ENCODE results near the gene SSH2.

DNA sequence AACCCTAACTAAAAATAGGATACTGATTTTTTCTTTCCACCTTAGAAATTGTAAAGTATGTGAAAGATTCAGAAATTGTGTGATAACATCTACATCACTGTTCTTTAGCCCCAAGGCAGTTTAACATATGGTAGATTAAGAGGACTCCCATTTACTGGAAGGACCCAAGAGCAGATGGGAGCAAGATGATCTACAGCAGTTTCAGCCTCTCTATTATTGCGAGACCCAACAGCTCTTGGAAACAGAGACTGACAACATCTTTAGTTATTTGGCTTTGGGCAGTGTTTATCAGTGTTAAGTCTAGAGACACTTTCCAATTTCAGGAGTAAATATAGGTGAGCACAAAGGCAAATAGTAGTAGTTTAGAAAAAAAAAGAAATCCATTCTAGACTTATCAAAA is 182.4 kb downstream of the SSH2 start:
- TF ChIP-seq EZH2 (optimal IDR thresholded peaks at IDR 0.05; ENCODE audit: low read depth, low read length), result no peak
- TF ChIP-seq, protein P1, sequence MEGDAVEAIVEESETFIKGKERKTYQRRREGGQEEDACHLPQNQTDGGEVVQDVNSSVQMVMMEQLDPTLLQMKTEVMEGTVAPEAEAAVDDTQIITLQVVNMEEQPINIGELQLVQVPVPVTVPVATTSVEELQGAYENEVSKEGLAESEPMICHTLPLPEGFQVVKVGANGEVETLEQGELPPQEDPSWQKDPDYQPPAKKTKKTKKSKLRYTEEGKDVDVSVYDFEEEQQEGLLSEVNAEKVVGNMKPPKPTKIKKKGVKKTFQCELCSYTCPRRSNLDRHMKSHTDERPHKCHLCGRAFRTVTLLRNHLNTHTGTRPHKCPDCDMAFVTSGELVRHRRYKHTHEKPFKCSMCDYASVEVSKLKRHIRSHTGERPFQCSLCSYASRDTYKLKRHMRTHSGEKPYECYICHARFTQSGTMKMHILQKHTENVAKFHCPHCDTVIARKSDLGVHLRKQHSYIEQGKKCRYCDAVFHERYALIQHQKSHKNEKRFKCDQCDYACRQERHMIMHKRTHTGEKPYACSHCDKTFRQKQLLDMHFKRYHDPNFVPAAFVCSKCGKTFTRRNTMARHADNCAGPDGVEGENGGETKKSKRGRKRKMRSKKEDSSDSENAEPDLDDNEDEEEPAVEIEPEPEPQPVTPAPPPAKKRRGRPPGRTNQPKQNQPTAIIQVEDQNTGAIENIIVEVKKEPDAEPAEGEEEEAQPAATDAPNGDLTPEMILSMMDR (IDR thresholded peaks at IDR 0.05; ENCODE audit: low read length), result no peak
